Measurements from ENCODE around the gene ERGIC1. TPM values are rescaled to one million over a fixed set of nuclear protein-coding genes. Genes with fewer than 3 reads are reported as not detected.

Gene ERGIC1
- total RNA-seq, 4 donors from 2014 or later = 60.9 to 123 (median 99.3) TPM

- H3K27ac ChIP-seq = no peak overlapping the region
- TF ChIP-seq EP300 (IDR thresholded peaks at IDR 0.05) (no peak), POLR2A (IDR thresholded peaks at IDR 0.05) (no peak), CTCF (IDR thresholded peaks at IDR 0.05) (no peak)
- no peak overlapping the region for H3K4me3 ChIP-seq
- no peaks in the 10 kb centered on the region for H3K36me3 ChIP-seq
- no peaks in the 10 kb centered on the region for H3K27me3 ChIP-seq
- peaks cover 0 to 10% (median 0%) of the 10 kb centered on the region in 4 donors for H3K4me1 ChIP-seq
- WGBS, 2 donors = 66 to 73% methylated on average over 3 of the region's 3 CpGs
- H3K9me3 ChIP-seq = peaks cover 0 to 16% (median 0%) of the 10 kb centered on the region in 4 donors
- no peak for DNase-seq (ENCODE audit: low spot score in 2 of 2)
Measured at GRCh38 chr5:172805018-172805683, 28.9 kb upstream of the ERGIC1 start.

GRCh38 chr5:172805736-172806255 lies 28.3 kb upstream of the ERGIC1 start:
- peak overlapping the region in 2 of 4 donors; percentile 18 to 46 for H3K27ac ChIP-seq
- H3K4me1 ChIP-seq = peaks cover 0 to 10% (median 0%) of the 10 kb centered on the region in 4 donors
- TF ChIP-seq CTCF (IDR thresholded peaks at IDR 0.05) (no peak), POLR2A (IDR thresholded peaks at IDR 0.05) (no peak), EP300 (IDR thresholded peaks at IDR 0.05) (no peak)
- H3K4me3 ChIP-seq = no peak overlapping the region
- H3K27me3 ChIP-seq = no peaks in the 10 kb centered on the region
- H3K36me3 ChIP-seq = no peaks in the 10 kb centered on the region
- no peak for DNase-seq (ENCODE audit: low spot score in 2 of 2)
- peaks cover 0 to 17% (median 0%) of the 10 kb centered on the region in 4 donors for H3K9me3 ChIP-seq
- WGBS, 2 donors = 84 to 86% methylated on average over 9 of the region's 9 CpGs

- peak; percentile 79 to 86 for DNase-seq (ENCODE audit: low spot score in 2 of 2)
- peak overlapping the region; percentile 32 to 86 (median 82) for H3K27ac ChIP-seq
Measured at GRCh38 chr5:172806897-172807672, 27.0 kb upstream of the ERGIC1 start.

GRCh38 chr5:172807766-172808311 lies 26.2 kb upstream of the ERGIC1 start:
- WGBS, 2 donors = 87 to 89% methylated on average over 11 of the region's 11 CpGs
- TF ChIP-seq CTCF (IDR thresholded peaks at IDR 0.05) (no peak), EP300 (IDR thresholded peaks at IDR 0.05) (no peak), POLR2A (IDR thresholded peaks at IDR 0.05) (no peak)
- Histone ChIP-seq H3K27ac (peak overlapping the region in 3 of 4 donors; percentile 80 to 86 (median 84)), H3K27me3 (no peaks in the 10 kb centered on the region), H3K36me3 (no peaks in the 10 kb centered on the region), H3K4me1 (peaks cover 0 to 10% (median 0%) of the 10 kb centered on the region in 4 donors), H3K4me3 (peak overlapping the region in 3 of 4 donors; percentile 14 to 28 (median 25)), H3K9me3 (peaks cover 0 to 17% (median 0%) of the 10 kb centered on the region in 4 donors)
- DNase-seq (ENCODE audit: low spot score in 2 of 2) = no peak

More at GRCh38 chr5:172806897-172807672, 27.0 kb upstream of the ERGIC1 start:
- peak overlapping the region; percentile 14 to 36 (median 26) for H3K4me3 ChIP-seq
- H3K9me3 ChIP-seq = peaks cover 0 to 17% (median 0%) of the 10 kb centered on the region in 4 donors
- 52 to 53% methylated on average over 24 of the region's 24 CpGs for WGBS, 2 donors
- TF ChIP-seq EP300 (IDR thresholded peaks at IDR 0.05) (peak in 1 of 2 donors; percentile 63), POLR2A (IDR thresholded peaks at IDR 0.05) (peak; percentile 32 to 64), CTCF (IDR thresholded peaks at IDR 0.05) (no peak)
- no peaks in the 10 kb centered on the region for H3K27me3 ChIP-seq
- H3K4me1 ChIP-seq = peaks cover 0 to 10% (median 0%) of the 10 kb centered on the region in 4 donors
- no peaks in the 10 kb centered on the region for H3K36me3 ChIP-seq

Data from tibial nerve (tissue), 4 donors.